GM18907 (cell line): ENCODE results near the gene SPEF1.
"Not testable (repeated sequence)": the region's sequence is repeated elsewhere in the genome, so short reads cannot be mapped to it uniquely, and the experiment has no call there.

ENCODE experiments used
- ATAC-seq: cut with Tn5 transposase; IDR thresholded peaks from one replicate; pipeline ENCODE4 v1.9.1; 2021; ENCODE audit warnings: mild to moderate bottlenecking, moderate library complexity; ENCODE audit not compliant: unreplicated experiment

The SPEF1 gene

GRCh38 chr20:3811467-3812258 lies 30.4 kb upstream of the SPEF1 start:
- ATAC-seq = no peak

- ATAC-seq = no peak
These were observed 27.3 kb upstream of the SPEF1 start for GRCh38 chr20:3808544-3808943.

- no peak for ATAC-seq
These were observed 23.5 kb upstream of the SPEF1 start for GRCh38 chr20:3804781-3805180.

- no peak for ATAC-seq
These were observed 23.1 kb upstream of the SPEF1 start for GRCh38 chr20:3804254-3804751.

GRCh38 chr20:3803854-3804253 lies 22.6 kb upstream of the SPEF1 start:
- ATAC-seq = no peak

GRCh38 chr20:3803289-3803688 lies 22.0 kb upstream of the SPEF1 start:
- ATAC-seq = no peak

GRCh38 chr20:3802524-3803239 lies 21.4 kb upstream of the SPEF1 start:
- ATAC-seq = no peak

- no peak for ATAC-seq
These were observed 20.6 kb upstream of the SPEF1 start for GRCh38 chr20:3801846-3802245.

- ATAC-seq = no peak
These were observed 20.1 kb upstream of the SPEF1 start for GRCh38 chr20:3801299-3801698.

- ATAC-seq = no peak
These were observed 19.6 kb upstream of the SPEF1 start for GRCh38 chr20:3800878-3801260.

- no peak for ATAC-seq
These were observed 19.1 kb upstream of the SPEF1 start for GRCh38 chr20:3800256-3800877.

- ATAC-seq = no peak
These were observed 17.6 kb upstream of the SPEF1 start for GRCh38 chr20:3798908-3799248.

- ATAC-seq = no peak
These were observed 17.1 kb upstream of the SPEF1 start for GRCh38 chr20:3798373-3798768.

GRCh38 chr20:3797592-3798372 lies 16.5 kb upstream of the SPEF1 start:
- no peak for ATAC-seq

- no peak for ATAC-seq
These were observed 15.9 kb upstream of the SPEF1 start for GRCh38 chr20:3797226-3797545.

GRCh38 chr20:3796477-3797225 lies 15.4 kb upstream of the SPEF1 start:
- ATAC-seq = peak; percentile 2

GRCh38 chr20:3795511-3796468 lies 14.5 kb upstream of the SPEF1 start, which contains the start of gene CDC25B:
Gene CDC25B (plus strand): TSS chr20:3796310. CDS start chr20:3796532, 222 bp downstream.
- peak; percentile 68 for ATAC-seq

- ATAC-seq = no peak
These were observed 13.6 kb upstream of the SPEF1 start for GRCh38 chr20:3794701-3795420.

GRCh38 chr20:3794168-3794567 lies 12.9 kb upstream of the SPEF1 start:
- not testable (repeated sequence) for ATAC-seq
